ENCODE results near the gene GLCCI1. TPM values are rescaled to one million over a fixed set of nuclear protein-coding genes. Genes with fewer than 3 reads are reported as not detected.
A peak's percentile ranks its signal among the peaks of the same experiment; 100 is the strongest.

GLCCI1 gene
- total RNA-seq, 1 donor from 2014 or later, result 27.9 TPM

DNA sequence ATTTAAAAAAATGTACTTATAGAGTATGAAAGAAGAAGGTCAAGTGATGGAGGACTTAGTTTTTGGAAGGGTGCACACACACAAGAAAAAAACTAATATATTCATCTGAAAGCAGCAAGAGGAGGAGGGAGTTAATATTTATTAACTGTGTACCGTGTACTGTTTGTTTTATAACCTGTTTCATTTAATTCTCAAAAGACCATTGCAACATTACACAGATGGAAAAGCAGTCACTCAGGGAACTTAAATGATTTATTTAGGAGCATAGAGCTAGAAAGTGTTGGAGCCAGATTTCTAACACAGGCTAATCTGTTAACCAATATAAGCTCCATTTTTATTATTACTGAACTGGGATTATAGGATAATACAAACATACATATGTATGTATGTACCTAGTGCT, 36.7 kb downstream of the GLCCI1 start:
- Mint-ChIP-seq H3K4me3 (ENCODE audit: low read depth) (no peak overlapping the region), H3K27me3 (ENCODE audit: low read depth) (no peaks in the 10 kb centered on the region), H3K4me1 (ENCODE audit: low read depth) (peaks cover 9% of the 10 kb centered on the region), H3K27ac (no peak overlapping the region), H3K9me3 (peaks cover 16% of the 10 kb centered on the region), H3K36me3 (ENCODE audit: low read depth) (peaks cover 73% of the 10 kb centered on the region)
- no peak for DNase-seq (ENCODE audit: low spot score)
- intact Hi-C loops (cut with micrococcal nuclease), result no loop called here

DNA sequence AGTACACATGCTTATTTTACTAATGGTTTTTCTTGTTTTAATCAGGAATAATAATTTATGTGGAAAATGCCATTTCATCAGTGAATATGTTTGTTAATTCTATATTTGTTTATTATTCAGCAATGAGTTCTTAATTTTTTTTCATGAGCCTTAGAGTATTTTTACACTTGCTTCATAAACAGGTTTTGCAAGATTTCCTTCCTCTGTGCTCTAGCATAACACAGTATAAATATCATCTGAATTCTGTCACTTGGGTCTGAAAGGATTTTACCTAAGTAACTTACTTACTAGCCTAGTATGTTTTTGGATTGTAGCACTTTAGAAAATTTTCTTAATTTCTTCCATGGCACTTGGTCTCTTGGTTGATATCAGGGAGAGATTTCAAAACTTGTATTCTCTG, 45.8 kb downstream of the GLCCI1 start:
- intact Hi-C loops (cut with micrococcal nuclease), result loop anchor here (2.0 kb wide), 1 partner anchor 112 kb away; no protein-coding TSS in a partner anchor
- Mint-ChIP-seq H3K4me3 (ENCODE audit: low read depth) (no peak overlapping the region), H3K27me3 (ENCODE audit: low read depth) (no peaks in the 10 kb centered on the region), H3K27ac (peak overlapping the region; percentile 57), H3K4me1 (ENCODE audit: low read depth) (peaks cover 17% of the 10 kb centered on the region), H3K9me3 (no peaks in the 10 kb centered on the region), H3K36me3 (ENCODE audit: low read depth) (peaks cover 41% of the 10 kb centered on the region)
- DNase-seq (ENCODE audit: low spot score), result no peak

DNA sequence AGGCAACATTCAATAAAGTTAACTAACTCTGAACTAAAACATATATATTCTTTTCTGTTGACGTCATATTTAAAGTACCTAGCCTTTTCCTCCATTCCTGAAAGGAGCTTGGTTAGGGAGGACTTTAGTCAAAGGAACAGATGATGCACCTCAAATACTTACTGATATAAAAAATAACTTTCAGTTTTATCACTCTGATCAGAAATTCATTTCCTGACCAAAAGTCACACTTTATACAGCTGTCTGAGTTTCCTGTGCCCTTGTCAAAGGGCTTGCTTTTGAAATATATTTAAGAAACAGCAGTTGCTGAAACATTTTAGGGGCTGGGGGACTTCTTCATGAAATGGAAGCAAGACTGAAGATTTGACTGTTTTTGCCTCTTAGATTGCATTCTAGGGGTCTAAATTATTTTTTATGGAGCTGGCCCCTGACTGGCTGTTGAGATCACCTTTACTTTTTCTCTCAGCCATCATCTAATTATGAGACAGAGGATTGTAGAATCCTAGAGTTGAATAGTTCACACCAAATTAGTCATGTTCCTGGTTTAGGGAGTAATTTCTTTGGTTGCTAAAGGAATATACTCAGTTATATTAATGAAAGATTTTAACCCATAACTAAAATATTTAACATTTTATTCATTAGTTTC, 46.6 kb downstream of the GLCCI1 start:
- Mint-ChIP-seq H3K27me3 (ENCODE audit: low read depth) (no peaks in the 10 kb centered on the region), H3K4me3 (ENCODE audit: low read depth) (no peak overlapping the region), H3K36me3 (ENCODE audit: low read depth) (peaks cover 42% of the 10 kb centered on the region), H3K4me1 (ENCODE audit: low read depth) (peaks cover 17% of the 10 kb centered on the region), H3K27ac (peak overlapping the region; percentile 28), H3K9me3 (no peaks in the 10 kb centered on the region)
- intact Hi-C loops (cut with micrococcal nuclease), result loop anchor here (1.0 to 2.0 kb wide), 2 partner anchors 112 to 119 kb away; no protein-coding TSS in a partner anchor
- DNase-seq (ENCODE audit: low spot score), result no peak

DNA sequence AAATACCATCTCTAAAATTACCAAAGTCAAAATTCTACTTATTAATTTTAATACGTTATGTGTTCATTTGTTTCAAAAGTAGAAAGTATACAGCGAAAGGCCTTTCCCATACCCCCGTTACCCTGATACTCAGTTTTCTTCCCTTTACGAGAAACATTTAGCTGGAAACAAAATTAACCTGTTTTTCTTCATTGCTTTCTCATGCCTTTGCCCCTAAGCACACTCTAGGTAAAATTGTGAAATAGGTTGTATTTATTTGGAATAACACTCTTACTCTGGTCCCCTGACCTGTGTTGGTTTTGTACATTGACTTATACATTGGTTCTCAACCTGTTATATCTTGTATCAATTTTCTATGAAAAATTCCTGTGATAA, 47.1 kb downstream of the GLCCI1 start:
- Mint-ChIP-seq H3K36me3 (ENCODE audit: low read depth) (peaks cover 42% of the 10 kb centered on the region), H3K4me1 (ENCODE audit: low read depth) (peaks cover 17% of the 10 kb centered on the region), H3K4me3 (ENCODE audit: low read depth) (no peak overlapping the region), H3K27ac (no peak overlapping the region), H3K27me3 (ENCODE audit: low read depth) (no peaks in the 10 kb centered on the region), H3K9me3 (no peaks in the 10 kb centered on the region)
- no peak for DNase-seq (ENCODE audit: low spot score)
- intact Hi-C loops (cut with micrococcal nuclease), result loop anchor here (1.0 to 2.0 kb wide), 2 partner anchors 111 to 119 kb away; no protein-coding TSS in a partner anchor

DNA sequence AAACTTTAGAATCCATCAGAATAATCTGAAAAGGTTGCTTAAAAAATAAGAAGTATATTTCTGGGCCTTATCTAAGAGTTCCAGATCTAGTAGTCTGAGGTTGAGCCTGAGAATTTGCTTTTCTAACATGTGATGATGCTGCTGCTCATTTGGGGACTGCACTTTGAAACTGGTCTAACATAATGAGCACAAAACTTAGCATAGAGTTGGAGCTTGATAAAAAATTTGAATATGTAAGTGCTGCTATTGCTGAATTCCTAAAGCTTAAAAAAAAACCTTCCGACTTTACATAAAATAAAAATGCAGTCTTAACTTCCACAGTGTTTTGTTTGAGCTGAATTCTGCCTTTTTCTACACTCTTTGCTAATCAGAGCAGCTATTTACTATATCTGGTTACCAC, 48.8 kb downstream of the GLCCI1 start:
- intact Hi-C loops (cut with micrococcal nuclease), result no loop called here
- peaks cover 15% of the 10 kb centered on the region for H3K4me1 Mint-ChIP-seq (ENCODE audit: low read depth)

DNA sequence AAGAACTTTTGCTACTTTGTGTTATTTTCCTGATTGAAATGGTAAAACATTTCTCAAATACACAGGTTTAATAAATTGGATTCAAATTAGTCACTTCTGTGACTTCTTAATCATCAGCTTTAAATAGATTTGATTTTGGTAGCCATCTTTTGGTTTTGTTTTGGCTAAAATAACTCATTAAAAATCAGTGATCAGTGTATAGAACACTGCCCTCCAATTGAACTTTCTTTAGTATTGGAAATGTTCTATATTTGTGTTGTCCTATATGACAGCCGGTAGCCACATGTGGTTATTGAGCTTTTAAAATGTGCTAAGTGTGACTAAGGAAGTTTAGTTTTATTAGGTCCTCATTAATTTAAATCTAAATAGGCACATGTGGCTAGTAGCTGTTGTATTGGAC, 50.4 kb downstream of the GLCCI1 start:
- H3K4me1 Mint-ChIP-seq (ENCODE audit: low read depth), result peaks cover 15% of the 10 kb centered on the region
- no peak overlapping the region for H3K4me3 Mint-ChIP-seq (ENCODE audit: low read depth)

More for the DNA sequence above, 48.8 kb downstream of the GLCCI1 start:
- Mint-ChIP-seq H3K27ac (no peak overlapping the region), H3K4me3 (ENCODE audit: low read depth) (no peak overlapping the region), H3K9me3 (no peaks in the 10 kb centered on the region), H3K27me3 (ENCODE audit: low read depth) (no peaks in the 10 kb centered on the region), H3K36me3 (ENCODE audit: low read depth) (peaks cover 38% of the 10 kb centered on the region)
- no peak for DNase-seq (ENCODE audit: low spot score)

DNA sequence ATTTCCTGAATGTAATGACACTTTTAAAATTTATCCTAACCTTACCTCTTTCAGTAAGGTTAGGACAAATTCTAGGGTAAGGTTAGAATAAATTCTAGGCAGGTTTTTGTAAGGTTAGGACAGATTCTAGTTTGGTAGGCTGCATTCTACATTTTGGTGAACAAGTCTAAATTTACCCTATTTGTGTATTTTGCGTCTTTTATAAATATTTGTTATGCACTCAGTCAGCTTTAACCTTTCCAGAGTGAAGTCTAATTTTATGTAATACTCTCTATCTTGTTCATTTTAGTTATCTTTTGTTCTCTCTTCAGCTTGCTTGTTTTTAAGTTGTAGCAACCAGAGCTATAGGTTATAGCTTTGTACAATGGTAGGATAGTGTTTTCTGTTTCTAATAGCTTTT, 54.0 kb downstream of the GLCCI1 start:
- Mint-ChIP-seq H3K4me3 (ENCODE audit: low read depth) (no peak overlapping the region), H3K9me3 (peaks cover 37% of the 10 kb centered on the region), H3K36me3 (ENCODE audit: low read depth) (peaks cover 67% of the 10 kb centered on the region), H3K27ac (no peak overlapping the region), H3K27me3 (ENCODE audit: low read depth) (no peaks in the 10 kb centered on the region), H3K4me1 (ENCODE audit: low read depth) (peaks cover 2% of the 10 kb centered on the region)
- DNase-seq (ENCODE audit: low spot score), result no peak
- intact Hi-C loops (cut with micrococcal nuclease), result no loop called here

More for the DNA sequence above, 50.4 kb downstream of the GLCCI1 start:
- Mint-ChIP-seq H3K9me3 (peaks cover 1% of the 10 kb centered on the region), H3K27ac (no peak overlapping the region), H3K27me3 (ENCODE audit: low read depth) (no peaks in the 10 kb centered on the region), H3K36me3 (ENCODE audit: low read depth) (peaks cover 46% of the 10 kb centered on the region)
- DNase-seq (ENCODE audit: low spot score), result no peak
- intact Hi-C loops (cut with micrococcal nuclease), result no loop called here

DNA sequence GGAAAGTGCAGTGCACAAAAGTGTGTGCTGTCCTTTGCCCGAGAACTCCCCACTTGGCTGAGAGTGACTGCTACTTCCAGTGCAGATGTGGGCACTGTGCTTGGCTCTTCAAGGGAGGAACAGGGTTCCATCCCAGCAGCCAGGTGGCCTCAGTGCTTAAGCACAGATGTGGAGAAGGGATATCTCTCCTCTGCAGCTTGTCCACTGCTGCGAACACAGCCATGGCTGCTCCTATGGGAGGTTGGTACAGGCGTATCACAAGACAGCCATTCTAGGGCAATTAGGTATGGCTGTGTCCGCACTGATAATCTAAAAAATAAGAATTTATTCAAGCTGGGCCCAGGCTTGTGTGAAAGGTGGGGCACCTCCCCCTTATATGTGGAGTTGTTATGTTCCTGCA, 66.6 kb downstream of the GLCCI1 start:
- Mint-ChIP-seq H3K36me3 (ENCODE audit: low read depth) (peaks cover 61% of the 10 kb centered on the region), H3K4me3 (ENCODE audit: low read depth) (no peak overlapping the region), H3K4me1 (ENCODE audit: low read depth) (peaks cover 16% of the 10 kb centered on the region), H3K9me3 (peaks cover 28% of the 10 kb centered on the region), H3K27ac (no peak overlapping the region), H3K27me3 (ENCODE audit: low read depth) (no peaks in the 10 kb centered on the region)
- intact Hi-C loops (cut with micrococcal nuclease), result loop anchor here (5.0 kb wide), 1 partner anchor 63 kb away; no protein-coding TSS in a partner anchor
- DNase-seq (ENCODE audit: low spot score), result no peak

DNA sequence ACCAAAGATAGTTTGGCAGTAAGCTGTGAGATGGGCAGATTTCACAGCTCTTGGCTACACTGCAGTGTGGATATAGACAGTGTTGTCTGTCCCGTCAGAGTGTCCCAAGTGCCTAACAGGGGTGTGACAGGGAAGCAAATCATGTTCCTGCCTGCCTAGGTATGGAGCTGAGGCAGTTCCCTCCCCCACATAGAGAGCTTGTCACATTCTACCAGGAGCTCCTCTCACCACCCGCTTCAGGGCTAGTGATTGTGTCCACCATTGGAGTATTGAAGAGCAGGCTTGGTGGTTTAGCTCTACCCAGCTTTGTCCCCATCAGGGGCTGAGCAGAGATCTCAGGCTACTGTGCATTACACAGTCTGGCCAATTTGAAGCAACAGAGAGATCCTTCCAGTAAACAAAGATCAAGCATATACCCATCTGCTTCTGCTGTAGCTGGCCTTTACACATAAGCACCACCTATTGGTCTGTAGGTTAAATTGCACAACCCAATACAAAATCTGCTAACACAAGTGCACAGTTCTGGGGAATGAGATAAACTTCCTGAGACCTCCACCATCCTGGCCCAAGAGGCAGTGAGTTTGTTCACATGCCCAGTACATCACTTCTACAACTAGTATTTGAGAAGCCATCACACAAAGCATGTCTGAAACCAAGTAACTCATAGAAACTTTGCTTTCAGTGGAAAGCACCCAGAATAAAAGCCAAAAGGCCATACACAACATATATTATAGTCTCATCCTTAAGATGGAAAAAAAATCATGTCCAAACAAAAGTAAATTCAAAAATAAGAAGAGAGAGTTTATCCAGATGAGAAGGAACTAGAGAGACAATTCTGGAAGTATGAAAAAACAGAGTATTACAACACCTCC, 67.3 kb downstream of the GLCCI1 start:
- peaks cover 61% of the 10 kb centered on the region for H3K36me3 Mint-ChIP-seq (ENCODE audit: low read depth)
- no peak for DNase-seq (ENCODE audit: low spot score)
- H3K9me3 Mint-ChIP-seq, result peaks cover 26% of the 10 kb centered on the region
- intact Hi-C loops (cut with micrococcal nuclease), result loop anchor here (5.0 kb wide), 1 partner anchor 64 kb away; no protein-coding TSS in a partner anchor
- no peak overlapping the region for H3K4me3 Mint-ChIP-seq (ENCODE audit: low read depth)
- H3K27me3 Mint-ChIP-seq (ENCODE audit: low read depth), result no peaks in the 10 kb centered on the region
- peak overlapping the region; percentile 25 for H3K27ac Mint-ChIP-seq
- peaks cover 23% of the 10 kb centered on the region for H3K4me1 Mint-ChIP-seq (ENCODE audit: low read depth)

DNA sequence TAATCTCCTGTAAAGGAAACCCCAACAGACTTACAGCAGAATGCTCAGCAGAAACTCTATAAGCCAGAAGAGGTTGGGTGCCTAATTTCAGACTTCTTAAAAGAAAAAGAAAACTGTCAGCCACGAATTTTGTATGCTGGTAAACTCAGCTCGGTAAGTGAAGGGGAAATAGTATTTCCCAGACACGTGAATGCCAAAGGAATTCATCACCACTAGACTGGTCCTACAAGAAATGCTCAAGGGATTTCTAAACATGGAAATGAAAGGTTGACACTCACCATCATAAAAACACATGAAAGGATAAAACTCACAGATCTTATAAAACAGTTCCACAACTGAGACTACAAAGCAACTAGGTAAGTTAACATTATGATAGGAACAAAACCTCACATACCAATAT, 68.6 kb downstream of the GLCCI1 start:
- Mint-ChIP-seq H3K36me3 (ENCODE audit: low read depth) (peaks cover 67% of the 10 kb centered on the region), H3K27ac (no peak overlapping the region), H3K4me3 (ENCODE audit: low read depth) (no peak overlapping the region), H3K9me3 (peaks cover 22% of the 10 kb centered on the region), H3K27me3 (ENCODE audit: low read depth) (no peaks in the 10 kb centered on the region), H3K4me1 (ENCODE audit: low read depth) (peaks cover 28% of the 10 kb centered on the region)
- intact Hi-C loops (cut with micrococcal nuclease), result loop anchor here (5.0 kb wide), 1 partner anchor 65 kb away; no protein-coding TSS in a partner anchor
- DNase-seq (ENCODE audit: low spot score), result no peak

DNA sequence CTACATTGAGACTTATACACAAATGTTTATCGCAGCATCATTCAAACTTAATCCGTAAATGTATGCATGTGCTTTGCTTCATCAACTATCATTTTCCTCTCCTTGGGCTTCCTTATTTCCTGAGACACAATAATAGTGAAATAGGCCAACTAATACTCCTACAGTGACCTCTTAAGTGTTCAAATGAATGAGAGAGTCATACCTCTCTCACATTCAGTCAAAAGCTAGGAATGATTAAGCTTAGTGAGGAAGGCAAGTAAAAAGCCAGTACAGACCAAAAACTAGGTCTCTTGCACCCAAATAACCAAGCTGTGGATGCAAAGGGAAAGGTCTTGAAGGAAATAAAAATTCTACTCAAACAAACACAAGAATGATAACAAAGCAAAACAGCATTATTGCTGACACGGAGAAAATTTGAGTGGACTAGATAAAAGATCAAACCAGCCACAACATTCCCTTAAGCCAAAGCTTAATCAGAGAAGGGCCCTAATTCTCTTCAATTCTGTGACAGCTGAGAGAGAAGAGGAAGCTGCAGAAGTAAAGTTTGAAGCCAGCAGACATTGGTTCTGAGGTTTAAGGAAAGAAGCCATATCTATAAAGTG, 72.3 kb downstream of the GLCCI1 start:
- Mint-ChIP-seq H3K9me3 (peaks cover 24% of the 10 kb centered on the region), H3K36me3 (ENCODE audit: low read depth) (peaks cover 86% of the 10 kb centered on the region), H3K4me1 (ENCODE audit: low read depth) (peaks cover 46% of the 10 kb centered on the region), H3K27ac (peak overlapping the region; percentile 58), H3K4me3 (ENCODE audit: low read depth) (no peak overlapping the region), H3K27me3 (ENCODE audit: low read depth) (no peaks in the 10 kb centered on the region)
- intact Hi-C loops (cut with micrococcal nuclease), result loop anchor here (5.0 to 10.0 kb wide), 4 partner anchors 86 to 359 kb away; no protein-coding TSS in a partner anchor
- no peak for DNase-seq (ENCODE audit: low spot score)

DNA sequence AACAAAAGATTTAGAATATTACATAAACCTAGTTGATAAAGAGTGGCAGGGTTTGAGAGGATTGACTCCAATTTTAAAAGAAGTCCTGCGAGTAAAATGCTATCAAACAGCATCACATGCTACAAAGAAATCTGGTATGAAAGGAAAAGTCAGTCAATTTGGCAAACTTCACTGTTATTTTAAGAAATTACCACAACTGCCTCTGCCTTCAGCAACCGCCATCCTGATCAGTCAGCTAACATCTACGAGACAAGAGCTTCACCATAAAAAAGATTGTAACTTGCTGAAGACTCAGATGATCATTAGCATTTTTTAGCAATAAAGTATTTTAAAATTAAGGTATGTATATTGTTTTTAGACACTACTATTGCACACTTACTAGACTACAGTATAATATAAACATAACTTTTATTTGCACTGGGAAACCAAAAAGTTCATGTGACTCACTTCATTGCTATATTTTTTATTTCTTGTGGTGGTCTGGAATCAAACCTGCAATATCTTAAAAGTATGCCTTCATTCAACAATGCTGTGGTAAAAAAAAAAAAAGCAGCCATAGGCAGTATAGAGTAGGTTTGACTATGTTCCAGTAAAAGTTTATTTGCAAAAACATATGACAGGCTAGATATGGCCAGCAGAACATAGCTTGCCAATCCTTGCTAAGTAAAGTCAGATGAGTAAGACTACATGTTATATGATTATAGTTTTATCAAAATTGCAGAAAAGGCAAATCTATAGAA, 74.4 kb downstream of the GLCCI1 start:
- H3K4me1 Mint-ChIP-seq (ENCODE audit: low read depth), result peaks cover 56% of the 10 kb centered on the region
- H3K4me3 Mint-ChIP-seq (ENCODE audit: low read depth), result no peak overlapping the region
- no peak for DNase-seq (ENCODE audit: low spot score)
- no peaks in the 10 kb centered on the region for H3K27me3 Mint-ChIP-seq (ENCODE audit: low read depth)
- H3K36me3 Mint-ChIP-seq (ENCODE audit: low read depth), result peaks cover 76% of the 10 kb centered on the region
- H3K9me3 Mint-ChIP-seq, result peaks cover 5% of the 10 kb centered on the region
- peak overlapping the region; percentile 49 for H3K27ac Mint-ChIP-seq
- intact Hi-C loops (cut with micrococcal nuclease), result loop anchor here (5.0 to 10.0 kb wide), 4 partner anchors 84 to 361 kb away; no protein-coding TSS in a partner anchor

Measured in activated T-helper 2 cell treated with anti-CD3 and anti-CD28 coated beads, Interferon-gamma antibody, Interleukin-2, Interleukin-4, amounts not matched to agents 10 μg/mL and 5 μg/mL and 100 μg/mL, durations not matched to agents 14 hours and 24 hours and 36 hours (primary cell).